GM12891 (cell line): Measurements from ENCODE around the gene CFAP92.

Experiments used
- POLR2A ChIP-seq: IDR thresholded peaks from 2 replicates; pipeline ENCODE4 v1.6.1; 2011; ENCODE audit warnings: low read depth, low read length, control low read depth
- POLR2AphosphoS5 ChIP-seq: IDR thresholded peaks from 2 replicates; pipeline ENCODE4 v1.6.1; 2011; ENCODE audit warnings: low read depth, low read length, control low read depth
- SPI1 ChIP-seq: IDR thresholded peaks from 2 replicates; pipeline ENCODE4 v1.6.1; 2011; ENCODE audit warnings: low read depth, low read length, control low read depth
- TAF1 ChIP-seq: IDR thresholded peaks from 2 replicates; pipeline ENCODE4 v1.6.1; 2011; ENCODE audit warnings: low read depth, low read length, control low read depth

GRCh38 chr3:129030611-129031010 is 36.7 kb upstream of the CFAP92 start:
- TF ChIP-seq POLR2A, result no peak
- no peak for TF ChIP-seq TAF1
- no peak for TF ChIP-seq POLR2AphosphoS5
- no peak for TF ChIP-seq SPI1
